ENCODE results near the gene RETREG1. TPM values are rescaled to one million over a fixed set of nuclear protein-coding genes. Genes with fewer than 3 reads are reported as not detected.
"Not testable (repeated sequence)": the region's sequence is repeated elsewhere in the genome, so short reads cannot be mapped to it uniquely, and the experiment has no call there.

Gene RETREG1, protein sequence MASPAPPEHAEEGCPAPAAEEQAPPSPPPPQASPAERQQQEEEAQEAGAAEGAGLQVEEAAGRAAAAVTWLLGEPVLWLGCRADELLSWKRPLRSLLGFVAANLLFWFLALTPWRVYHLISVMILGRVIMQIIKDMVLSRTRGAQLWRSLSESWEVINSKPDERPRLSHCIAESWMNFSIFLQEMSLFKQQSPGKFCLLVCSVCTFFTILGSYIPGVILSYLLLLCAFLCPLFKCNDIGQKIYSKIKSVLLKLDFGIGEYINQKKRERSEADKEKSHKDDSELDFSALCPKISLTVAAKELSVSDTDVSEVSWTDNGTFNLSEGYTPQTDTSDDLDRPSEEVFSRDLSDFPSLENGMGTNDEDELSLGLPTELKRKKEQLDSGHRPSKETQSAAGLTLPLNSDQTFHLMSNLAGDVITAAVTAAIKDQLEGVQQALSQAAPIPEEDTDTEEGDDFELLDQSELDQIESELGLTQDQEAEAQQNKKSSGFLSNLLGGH
- 39.8 and 41.3 TPM in 2 replicates for total RNA-seq

GRCh38 chr5:16616536-16617273, at the start of gene RETREG1:
Gene RETREG1, minus strand, starts transcription at chr5:16616997. Its CDS starts 26 bp downstream, at chr5:16616971.
- intact Hi-C loops (cut with micrococcal nuclease): loop anchor here (1.0 to 10.0 kb wide), 6 partner anchors 11 to 1952 kb away; partner anchors contain the start of genes ANKH, MYO10, OTULIN and ZNF622

- intact Hi-C loops (cut with micrococcal nuclease): loop anchor here (2.0 to 5.0 kb wide), 2 partner anchors 50 to 199 kb away; partner anchors contain the start of genes RETREG1 and ZNF622
Observed at GRCh38 chr5:16666130-16666882, 49.5 kb upstream of the RETREG1 start.

DNA sequence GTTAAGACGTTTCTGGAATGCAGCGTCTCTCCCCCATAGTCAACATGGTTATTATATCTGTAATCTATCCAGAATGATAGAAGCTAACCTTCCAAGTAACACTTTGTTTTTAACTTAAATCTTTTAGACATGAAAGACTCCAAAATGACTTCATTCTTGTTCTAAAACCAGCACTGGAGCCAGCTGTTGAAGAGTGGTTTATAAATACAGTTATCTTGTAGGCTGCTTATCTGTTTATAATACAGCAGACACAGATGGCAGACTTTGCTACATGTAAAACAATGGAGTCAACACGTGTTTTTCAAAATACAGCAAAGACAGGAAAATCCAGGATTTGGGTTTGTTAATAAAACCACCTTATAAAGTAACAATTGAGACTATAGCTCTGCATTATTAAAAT, 48.8 kb upstream of the RETREG1 start:
- intact Hi-C loops (cut with micrococcal nuclease): loop anchor here (5.0 kb wide), 1 partner anchor 198 kb away; the partner anchor contains the start of gene ZNF622

GRCh38 chr5:16664368-16664767, 47.6 kb upstream of the RETREG1 start:
- intact Hi-C loops (cut with micrococcal nuclease): no loop called here

DNA sequence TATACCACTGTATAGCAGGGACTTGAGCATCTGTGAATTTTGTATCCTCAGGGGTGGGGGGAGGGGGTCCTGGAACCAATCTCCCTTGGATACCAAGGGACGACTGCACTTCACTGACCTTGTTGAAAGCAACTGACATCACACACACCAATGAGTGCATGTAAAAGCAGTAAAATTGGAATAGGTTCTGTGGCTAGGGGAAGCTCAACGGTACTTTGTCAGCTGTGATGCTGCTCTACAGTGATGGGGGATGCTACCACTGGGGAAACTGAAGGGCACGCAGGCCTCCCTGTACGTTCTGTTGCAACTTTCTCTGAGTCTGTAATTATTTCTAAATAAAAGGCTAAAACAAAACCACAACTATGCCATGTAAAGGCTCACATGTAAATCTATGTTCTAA, 47.0 kb upstream of the RETREG1 start:
- intact Hi-C loops (cut with micrococcal nuclease): no loop called here

DNA sequence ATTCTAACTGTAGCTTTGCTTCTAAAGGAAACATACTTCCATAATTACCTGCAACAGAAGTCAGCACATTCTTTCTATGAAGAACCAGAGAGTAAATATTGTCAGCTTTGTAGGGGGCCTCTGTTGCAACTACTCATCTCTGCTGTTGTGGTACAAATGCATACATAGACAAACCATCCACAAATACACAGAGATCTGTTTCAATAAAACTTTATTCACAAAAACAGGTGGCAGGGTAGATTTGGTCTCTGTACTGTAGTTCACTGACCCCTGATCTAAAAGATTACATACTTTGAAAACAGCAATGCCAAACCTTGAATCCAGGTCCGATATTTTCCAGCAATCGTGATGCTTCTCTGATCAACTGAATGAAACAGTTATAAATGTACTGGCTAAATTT, 44.9 kb upstream of the RETREG1 start:
- intact Hi-C loops (cut with micrococcal nuclease): no loop called here

DNA sequence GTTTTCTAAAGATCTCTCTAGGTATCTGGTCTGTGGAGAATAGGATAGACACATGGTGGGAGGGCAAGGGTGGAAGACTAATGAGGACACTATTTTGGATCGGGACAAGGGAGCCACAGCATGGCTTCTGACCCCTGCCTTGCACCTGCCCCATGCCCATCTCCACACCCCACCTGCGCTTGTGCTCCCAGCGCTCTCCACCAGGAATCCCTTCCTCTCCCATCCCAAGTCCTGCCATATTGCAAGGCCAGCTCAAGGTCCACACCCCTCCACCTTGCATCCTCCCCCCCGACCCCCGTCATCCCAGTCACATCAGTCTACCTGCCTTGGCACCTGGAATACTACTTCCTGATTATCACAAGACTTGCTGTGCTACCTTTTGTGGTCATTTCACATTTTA, 44.2 kb upstream of the RETREG1 start:
- intact Hi-C loops (cut with micrococcal nuclease): no loop called here

- intact Hi-C loops (cut with micrococcal nuclease): no loop called here
Observed at GRCh38 chr5:16659536-16659935, 42.7 kb upstream of the RETREG1 start.

DNA sequence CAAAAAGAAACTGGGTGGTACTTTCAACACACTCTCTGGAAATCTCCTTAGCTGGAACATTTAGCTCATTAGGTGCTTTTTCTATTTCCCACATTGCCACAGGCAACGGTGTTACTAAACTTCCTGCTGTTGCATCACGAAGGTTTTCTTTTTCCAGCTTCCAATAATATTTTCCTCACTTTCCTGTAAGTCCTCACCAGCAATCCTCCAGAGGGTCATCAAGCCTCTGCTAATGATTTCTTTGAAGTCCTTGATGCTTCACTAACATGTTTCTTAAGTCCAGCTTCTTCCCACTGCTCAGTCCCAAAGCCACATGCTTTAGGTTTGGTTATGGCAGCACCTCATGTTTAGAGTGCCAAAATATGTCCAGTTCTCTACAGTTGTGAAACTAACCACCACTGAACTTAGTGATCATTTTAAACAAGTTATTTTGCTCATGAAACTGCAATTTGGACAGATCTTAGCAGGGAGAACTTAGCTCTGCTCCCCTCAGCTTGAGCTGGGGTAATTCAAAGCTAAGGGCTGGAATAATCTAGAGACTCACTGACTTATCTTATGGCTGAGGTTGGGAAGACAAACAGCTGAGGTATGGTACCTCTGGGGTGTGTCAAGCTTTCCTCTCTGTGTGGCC, 39.9 kb upstream of the RETREG1 start:
- intact Hi-C loops (cut with micrococcal nuclease): no loop called here

DNA sequence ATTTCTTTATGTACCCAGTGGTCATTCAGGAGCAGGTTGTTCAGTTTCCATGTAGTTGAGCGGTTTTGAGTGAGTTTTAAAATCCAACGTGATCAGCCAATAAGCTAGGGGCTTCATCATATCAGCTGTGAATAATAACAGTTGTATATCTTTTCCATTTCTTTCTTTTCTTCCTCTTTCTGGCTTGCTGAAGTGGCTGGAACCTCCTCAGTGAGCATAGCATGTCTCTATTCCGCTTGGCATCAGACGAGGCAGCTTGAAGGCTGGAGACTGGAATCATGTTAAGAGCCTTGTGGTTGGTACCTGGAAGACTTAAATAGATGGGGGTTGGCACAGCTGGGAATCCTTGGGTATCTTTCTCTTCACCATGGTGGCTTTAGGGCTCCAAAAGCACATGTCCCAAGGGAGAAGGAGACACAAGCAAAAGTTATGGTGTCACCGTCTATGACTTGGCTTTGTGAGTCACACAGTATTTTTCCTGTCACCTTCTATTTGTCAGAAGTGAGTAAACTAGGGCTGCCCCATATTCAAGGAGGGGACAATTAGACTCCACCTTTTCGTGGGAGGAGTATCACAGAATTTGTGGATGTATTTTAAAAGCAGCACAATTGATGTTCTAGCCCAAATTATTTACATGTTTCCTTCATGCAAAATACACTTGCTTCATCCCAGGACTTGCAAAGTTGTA, 38.0 kb upstream of the RETREG1 start:
- intact Hi-C loops (cut with micrococcal nuclease): no loop called here

GRCh38 chr5:16648739-16649138, 31.9 kb upstream of the RETREG1 start:
- intact Hi-C loops (cut with micrococcal nuclease): not testable (repeated sequence)

DNA sequence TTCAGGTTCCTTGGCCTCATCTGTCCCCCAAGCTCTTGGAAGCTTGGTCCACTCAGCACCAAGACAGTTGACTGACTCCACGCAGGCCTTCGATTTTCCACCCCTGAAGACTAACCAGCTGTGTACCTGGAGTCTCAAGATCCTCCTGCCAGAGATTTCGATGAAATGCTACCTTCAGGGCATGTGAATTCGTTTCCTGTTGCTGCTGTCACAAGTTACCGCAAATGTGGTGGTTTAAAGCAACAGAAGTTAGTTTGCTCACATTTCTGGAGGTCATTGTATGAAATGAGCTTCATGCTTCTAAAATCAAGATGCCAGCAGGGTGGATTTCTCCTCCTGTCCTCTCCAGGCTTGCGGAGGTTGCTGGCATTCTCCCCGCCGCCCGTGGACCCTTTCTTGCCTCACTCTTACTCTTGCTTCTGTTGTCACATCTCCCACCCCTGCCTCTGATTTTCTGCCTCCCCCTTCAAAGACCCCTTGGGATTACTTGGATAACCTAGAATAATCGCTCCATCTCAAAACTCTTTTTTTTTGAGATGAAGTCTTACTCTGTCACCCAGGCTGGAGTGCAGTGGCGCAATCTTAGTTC, 27.6 kb upstream of the RETREG1 start:
- intact Hi-C loops (cut with micrococcal nuclease): no loop called here

DNA sequence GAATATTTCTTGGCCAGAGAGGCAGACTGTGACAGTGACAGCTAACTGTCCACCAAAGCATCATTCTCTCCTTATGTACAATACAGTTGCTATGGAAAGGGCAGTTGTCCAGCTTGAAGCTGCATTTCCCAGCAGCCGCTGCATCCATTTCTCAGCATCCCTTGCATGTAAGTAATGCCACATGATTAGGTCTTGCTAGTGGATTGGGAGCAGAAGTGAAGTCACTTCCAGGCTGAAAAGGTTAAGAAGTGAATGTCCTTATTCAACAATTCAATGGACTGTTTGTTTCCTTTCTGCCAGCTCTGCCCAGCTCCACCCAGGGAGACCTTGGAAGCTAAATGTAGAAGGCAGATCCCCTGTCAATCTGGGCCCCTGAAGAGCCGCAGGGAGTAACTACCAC, 26.1 kb upstream of the RETREG1 start:
- intact Hi-C loops (cut with micrococcal nuclease): no loop called here

- intact Hi-C loops (cut with micrococcal nuclease): no loop called here
Observed at GRCh38 chr5:16639206-16639605, 22.4 kb upstream of the RETREG1 start.

- intact Hi-C loops (cut with micrococcal nuclease): no loop called here
Observed at GRCh38 chr5:16628376-16628775, 11.6 kb upstream of the RETREG1 start.

DNA sequence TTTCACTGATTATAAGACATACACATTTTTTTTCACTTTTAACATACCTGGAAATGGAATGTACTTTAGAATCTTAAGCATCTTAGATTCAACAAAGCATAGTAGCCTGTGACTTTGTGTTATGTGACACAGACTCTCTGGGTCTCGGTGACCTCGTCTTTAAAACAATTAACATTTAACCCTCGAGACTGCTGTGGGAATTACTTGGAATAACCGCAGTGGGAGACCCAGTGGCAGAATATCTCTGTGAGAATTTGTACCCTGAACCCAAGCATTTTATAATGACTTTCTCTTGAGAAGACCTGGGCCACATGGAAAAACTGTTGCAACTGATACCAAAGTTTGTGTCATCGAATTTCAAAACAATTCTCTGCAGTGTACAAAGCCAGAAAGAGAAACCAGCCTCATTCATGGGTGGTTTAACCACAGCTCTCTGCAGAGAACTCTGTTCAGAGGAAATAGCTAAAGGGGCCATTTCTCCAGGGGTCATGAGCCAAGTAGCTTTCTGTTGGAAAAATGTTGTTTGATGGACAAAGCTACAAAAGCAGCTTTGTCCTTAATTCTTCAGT, 10.0 kb upstream of the RETREG1 start:
- intact Hi-C loops (cut with micrococcal nuclease): loop anchor here (1.0 kb wide), 1 partner anchor 9 kb away; no protein-coding TSS in a partner anchor

DNA sequence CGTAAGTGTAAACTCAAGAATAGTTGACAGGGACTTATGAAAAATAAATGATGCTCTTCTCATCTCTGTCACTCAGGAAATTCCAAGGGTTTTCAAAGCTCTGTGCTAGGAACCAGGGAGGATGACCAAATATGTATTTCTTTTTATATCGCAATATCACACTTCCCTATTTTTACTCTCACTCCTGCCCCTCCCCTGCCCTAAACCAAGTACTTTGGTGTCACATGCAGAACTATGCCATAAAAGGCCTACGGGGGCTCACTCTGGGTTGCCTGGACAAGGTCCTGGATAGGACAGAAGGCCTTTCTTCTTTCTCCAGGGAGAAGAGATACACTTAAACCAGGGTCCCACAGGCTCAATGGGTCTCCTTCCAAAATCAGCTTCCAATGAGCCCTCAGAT, 8.3 kb upstream of the RETREG1 start:
- intact Hi-C loops (cut with micrococcal nuclease): no loop called here

GRCh38 chr5:16619136-16619535, 2.3 kb upstream of the RETREG1 start:
- intact Hi-C loops (cut with micrococcal nuclease): loop anchor here (5.0 to 10.0 kb wide), 3 partner anchors 318 to 1954 kb away; partner anchors contain the start of genes ANKH, MYO10 and OTULIN
